Stimulated activated CD8-positive, alpha-beta memory T cell treated with anti-CD3 and anti-CD28 coated beads, Interleukin-4, amount 100 ng/mL, for 1 hour (primary cell): ENCODE results near the gene KLHL1.
"Not testable (repeated sequence)": the region's sequence is repeated elsewhere in the genome, so short reads cannot be mapped to it uniquely, and the experiment has no call there.

Experiments
- DNase-seq, 2 donors: peaks; one replicate each; pipeline ENCODE4 v3.0.0-alpha.2; 2020; ENCODE audit warnings: low read depth in 2 of 2, low spot score in 1 of 2

Gene KLHL1

GRCh38 chr13:70108356-70109105 is at the start of gene KLHL1:
Gene KLHL1, minus strand, starts transcription at chr13:70108452. Its CDS starts 753 bp downstream, at chr13:70107699.
- no peak for DNase-seq

GRCh38 chr13:70142658-70143057 is 34.4 kb upstream of the KLHL1 start:
- DNase-seq: not testable (repeated sequence)

GRCh38 chr13:70128098-70128497 is 19.8 kb upstream of the KLHL1 start:
- no peak for DNase-seq

GRCh38 chr13:70125693-70126092 is 17.4 kb upstream of the KLHL1 start:
- no peak for DNase-seq

GRCh38 chr13:70117338-70117905 is 9.2 kb upstream of the KLHL1 start:
- DNase-seq: no peak

GRCh38 chr13:70107498-70108281 is 562 bp downstream of the KLHL1 start, which contains the start of gene ATXN8OS:
Gene ATXN8OS, plus strand, starts transcription at chr13:70107826.
- no peak for DNase-seq

- no peak for DNase-seq
These were observed 1.1 kb downstream of the KLHL1 start for GRCh38 chr13:70107125-70107497.

GRCh38 chr13:70104481-70104880 is 3.8 kb downstream of the KLHL1 start:
- no peak for DNase-seq

GRCh38 chr13:70098669-70099068 is 9.6 kb downstream of the KLHL1 start:
- DNase-seq: no peak

- no peak for DNase-seq
These were observed 18.1 kb downstream of the KLHL1 start for GRCh38 chr13:70090036-70090723.

GRCh38 chr13:70088926-70089325 is 19.3 kb downstream of the KLHL1 start:
- no peak for DNase-seq

- no peak for DNase-seq
These were observed 21.0 kb downstream of the KLHL1 start for GRCh38 chr13:70087247-70087646.

- DNase-seq: no peak
These were observed 28.2 kb downstream of the KLHL1 start for GRCh38 chr13:70080012-70080411.

- no peak for DNase-seq
These were observed 53.7 kb downstream of the KLHL1 start for GRCh38 chr13:70054572-70054971.

- no peak for DNase-seq
These were observed 56.7 kb downstream of the KLHL1 start for GRCh38 chr13:70051531-70051930.

GRCh38 chr13:70043685-70044084 is 64.6 kb downstream of the KLHL1 start:
- no peak for DNase-seq

GRCh38 chr13:70042193-70042592 is 66.1 kb downstream of the KLHL1 start:
- DNase-seq: no peak

GRCh38 chr13:70034286-70034685 is 74.0 kb downstream of the KLHL1 start:
- DNase-seq: no peak

GRCh38 chr13:70027551-70027950 is 80.7 kb downstream of the KLHL1 start:
- no peak for DNase-seq

- no peak for DNase-seq
These were observed 84.7 kb downstream of the KLHL1 start for GRCh38 chr13:70023516-70023915.

GRCh38 chr13:70022646-70023045 is 85.6 kb downstream of the KLHL1 start:
- no peak for DNase-seq
